Measurements from ENCODE around the gene ABHD12. TPM values are rescaled to one million over a fixed set of nuclear protein-coding genes. Genes with fewer than 3 reads are reported as not detected.
"Not testable (repeated sequence)": the region's sequence is repeated elsewhere in the genome, so short reads cannot be mapped to it uniquely, and the experiment has no call there.

ABHD12 gene
- total and polyA plus RNA-seq, 12 donors, result 17.6 to 95.8 (median 54.1) TPM

DNA sequence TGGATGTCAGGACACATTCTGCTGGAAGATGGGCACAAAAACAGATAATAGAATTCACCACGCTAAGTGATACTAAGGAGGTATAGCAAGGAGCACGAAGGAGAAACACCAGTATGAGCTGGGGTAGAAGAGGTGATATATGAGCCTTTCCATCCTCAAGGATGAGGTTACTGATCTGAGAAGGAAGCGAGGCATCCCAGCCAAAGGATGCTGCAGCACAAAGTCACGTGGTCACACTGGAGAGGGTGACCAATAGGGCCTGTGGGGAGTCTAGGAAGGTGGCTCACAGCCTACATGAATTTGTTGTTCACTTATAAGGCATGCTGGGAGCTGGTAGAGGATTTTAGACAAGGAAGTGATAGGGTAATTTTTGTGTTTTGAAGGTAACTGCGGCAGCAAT lies 18.3 kb upstream of the ABHD12 start:
- DNase-seq, result no peak
- intact Hi-C loops (cut with DNase I), result no loop called here
- 90 to 98% (median 90%) methylated on average over 5 of the region's 5 CpGs for WGBS, 4 donors

DNA sequence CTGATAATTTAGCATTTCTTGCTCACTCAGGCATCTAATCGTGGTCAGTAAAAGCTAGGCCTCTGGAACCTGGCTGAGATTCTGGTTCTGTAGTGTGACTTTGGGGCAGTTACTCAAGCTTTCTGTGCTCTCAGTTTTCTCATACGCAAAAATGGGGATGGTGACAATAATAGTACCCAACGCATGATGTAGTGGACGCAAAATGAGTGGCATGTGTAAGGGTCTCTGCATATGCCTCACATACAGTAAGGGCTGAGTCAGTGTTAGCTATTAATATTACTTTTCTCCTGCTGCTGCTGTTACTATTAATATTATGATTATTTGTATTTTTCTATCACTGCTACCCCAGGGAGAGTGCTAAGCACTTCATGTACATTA lies 17.5 kb upstream of the ABHD12 start:
- no peaks in the 10 kb centered on the region for H3K9me3 ChIP-seq (replicated peaks in 1 of 3)
- H3K27me3 ChIP-seq, result no peaks in the 10 kb centered on the region
- WGBS, 4 donors, result 2 to 7% (median 5%) methylated on average over 4 of the region's 4 CpGs
- H3K36me3 ChIP-seq (replicated peaks in 1 of 2), result no peaks in the 10 kb centered on the region
- no peak for DNase-seq
- H3K4me3 ChIP-seq, result peak overlapping the region in 3 of 4 donors; percentile 49 to 68 (median 67)
- peaks cover 6 to 8% of the 10 kb centered on the region in 2 donors for H3K4me1 ChIP-seq (replicated peaks in 1 of 2)
- peak overlapping the region in 2 of 5 donors; percentile 55 to 60 for H3K27ac ChIP-seq
- intact Hi-C loops (cut with DNase I), result no loop called here
- TF ChIP-seq POLR2A (IDR thresholded peaks at IDR 0.05), result no peak
- TF ChIP-seq, protein P1, sequence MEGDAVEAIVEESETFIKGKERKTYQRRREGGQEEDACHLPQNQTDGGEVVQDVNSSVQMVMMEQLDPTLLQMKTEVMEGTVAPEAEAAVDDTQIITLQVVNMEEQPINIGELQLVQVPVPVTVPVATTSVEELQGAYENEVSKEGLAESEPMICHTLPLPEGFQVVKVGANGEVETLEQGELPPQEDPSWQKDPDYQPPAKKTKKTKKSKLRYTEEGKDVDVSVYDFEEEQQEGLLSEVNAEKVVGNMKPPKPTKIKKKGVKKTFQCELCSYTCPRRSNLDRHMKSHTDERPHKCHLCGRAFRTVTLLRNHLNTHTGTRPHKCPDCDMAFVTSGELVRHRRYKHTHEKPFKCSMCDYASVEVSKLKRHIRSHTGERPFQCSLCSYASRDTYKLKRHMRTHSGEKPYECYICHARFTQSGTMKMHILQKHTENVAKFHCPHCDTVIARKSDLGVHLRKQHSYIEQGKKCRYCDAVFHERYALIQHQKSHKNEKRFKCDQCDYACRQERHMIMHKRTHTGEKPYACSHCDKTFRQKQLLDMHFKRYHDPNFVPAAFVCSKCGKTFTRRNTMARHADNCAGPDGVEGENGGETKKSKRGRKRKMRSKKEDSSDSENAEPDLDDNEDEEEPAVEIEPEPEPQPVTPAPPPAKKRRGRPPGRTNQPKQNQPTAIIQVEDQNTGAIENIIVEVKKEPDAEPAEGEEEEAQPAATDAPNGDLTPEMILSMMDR (IDR thresholded peaks at IDR 0.05), result no peak

More for the DNA sequence above, 18.3 kb upstream of the ABHD12 start:
- TF ChIP-seq, protein P1 (IDR thresholded peaks at IDR 0.05), result no peak
- TF ChIP-seq POLR2A (IDR thresholded peaks at IDR 0.05), result no peak
- H3K36me3 ChIP-seq (replicated peaks in 1 of 2), result no peaks in the 10 kb centered on the region
- no peaks in the 10 kb centered on the region for H3K9me3 ChIP-seq (replicated peaks in 1 of 3)
- peaks cover 6 to 8% of the 10 kb centered on the region in 2 donors for H3K4me1 ChIP-seq (replicated peaks in 1 of 2)
- H3K27ac ChIP-seq, result no peak overlapping the region
- no peaks in the 10 kb centered on the region for H3K27me3 ChIP-seq
- no peak overlapping the region for H3K4me3 ChIP-seq

DNA sequence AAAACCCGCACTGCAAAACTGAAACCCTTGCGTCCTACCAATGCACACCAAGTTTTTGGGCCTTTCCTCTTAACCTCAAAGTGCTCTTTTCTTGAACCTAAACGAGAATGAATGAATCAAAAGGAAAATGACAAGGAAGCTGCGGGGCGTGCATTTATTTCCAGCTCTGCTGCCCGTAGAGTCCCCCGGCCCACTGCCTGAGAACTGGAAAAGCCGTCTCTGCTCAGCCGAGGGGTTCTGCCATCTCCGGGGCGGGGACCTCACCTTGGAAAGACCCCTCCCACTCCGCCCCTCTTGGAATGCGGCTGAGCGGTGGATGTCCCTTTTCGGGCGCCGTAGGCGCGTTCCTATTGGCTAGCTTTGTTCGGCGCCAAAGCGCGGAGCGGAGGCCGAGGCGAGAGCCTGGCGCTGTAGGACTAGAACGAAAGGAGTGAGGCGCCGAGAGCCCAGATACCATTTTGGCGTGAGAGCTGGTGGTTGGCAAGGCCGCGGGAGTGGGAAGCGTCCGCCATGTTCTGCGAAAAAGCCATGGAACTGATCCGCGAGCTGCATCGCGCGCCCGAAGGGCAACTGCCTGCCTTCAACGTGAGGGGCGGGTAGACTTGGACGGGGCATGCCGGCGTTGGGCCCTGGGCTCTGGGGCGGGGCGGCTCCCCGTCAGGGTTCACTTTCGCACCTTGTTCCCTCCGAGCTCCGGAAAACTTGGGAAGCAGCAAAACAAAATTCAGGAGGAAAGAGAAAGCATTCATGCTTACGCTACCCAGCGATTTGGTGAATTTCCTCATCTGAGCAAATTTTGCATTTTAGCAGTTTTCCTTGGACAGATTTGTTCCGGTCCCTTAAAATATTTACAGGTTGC lies 16.9 kb upstream of the ABHD12 start, which contains the start of gene GINS1:
Gene GINS1 (plus strand): TSS at position 363 of the 859 bp plus-strand sequence. CDS start 148 bp downstream, at position 511.
- intact Hi-C loops (cut with DNase I), result no loop called here

DNA sequence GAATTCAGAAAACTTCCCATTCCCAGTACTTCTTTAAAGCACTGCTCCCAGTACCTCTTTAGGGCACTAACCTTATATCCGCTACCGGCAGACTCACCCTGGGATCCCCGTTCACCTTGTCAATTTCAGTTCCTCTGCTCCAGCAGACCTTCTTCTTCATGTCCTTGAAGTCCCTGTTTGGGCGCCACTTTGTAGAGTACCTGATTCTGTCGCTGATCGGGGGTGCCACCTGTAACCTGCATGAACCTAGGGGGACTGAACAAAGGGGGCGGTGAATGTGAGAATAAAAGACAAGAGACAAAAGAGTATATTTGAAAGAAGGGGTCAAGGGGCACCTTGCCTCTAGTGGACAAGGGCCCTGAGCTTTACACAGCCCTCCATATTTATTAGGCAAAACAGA lies 11.9 kb upstream of the ABHD12 start:
- no peak for DNase-seq
- no peaks in the 10 kb centered on the region for H3K27me3 ChIP-seq

More for the DNA sequence above, 16.9 kb upstream of the ABHD12 start, which contains the start of gene GINS1:
- Histone ChIP-seq H3K27ac (peak within 1 kb of the TSS in 3 of 5 donors; percentile 36 to 60 (median 55)), H3K27me3 (no peaks in the 10 kb centered on the region), H3K4me1 (replicated peaks in 1 of 2) (peaks cover 6 to 8% of the 10 kb centered on the region in 2 donors), H3K36me3 (replicated peaks in 1 of 2) (no peaks in the 10 kb centered on the region), H3K9me3 (replicated peaks in 1 of 3) (no peaks in the 10 kb centered on the region), H3K4me3 (peak within 1 kb of the TSS in 3 of 4 donors; percentile 49 to 68 (median 67))
- WGBS, 4 donors, result 1 to 2% (median 1%) methylated on average over 20 to 56 of the region's 56 CpGs
- TF ChIP-seq, protein P1 (IDR thresholded peaks at IDR 0.05), result no peak
- TF ChIP-seq POLR2A (IDR thresholded peaks at IDR 0.05), result peak in 1 of 2 donors; percentile 33
- DNase-seq, result peak; percentile 64 to 87 (median 79)

DNA sequence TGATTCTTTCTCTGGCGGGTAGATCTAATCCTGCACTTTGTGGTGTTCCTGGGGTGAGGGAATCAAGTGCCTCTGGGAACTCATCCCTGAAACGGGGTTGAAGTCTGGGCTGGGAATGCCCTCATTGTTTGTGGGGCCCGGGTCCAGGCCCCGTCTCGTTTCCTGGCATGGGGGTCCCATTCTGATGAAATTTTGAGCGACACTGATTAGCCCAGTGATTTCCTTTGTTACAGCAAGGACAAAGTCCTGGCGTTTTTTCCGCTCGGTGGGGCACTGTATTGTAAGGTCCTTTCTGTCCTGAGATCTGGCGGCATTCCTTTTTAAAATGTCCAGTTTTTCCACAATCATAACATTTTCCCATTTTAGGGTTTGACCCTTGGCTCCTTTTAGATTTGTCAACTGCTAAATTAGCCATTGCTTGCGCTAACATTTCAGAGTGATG lies 9.7 kb upstream of the ABHD12 start:
- H3K4me1 ChIP-seq (replicated peaks in 1 of 2); H3K27ac ChIP-seq; DNase-seq; H3K9me3 ChIP-seq (replicated peaks in 1 of 3); H3K4me3 ChIP-seq; H3K27me3 ChIP-seq; H3K36me3 ChIP-seq (replicated peaks in 1 of 2); intact Hi-C loops (cut with DNase I): not testable (repeated sequence)
- 64 to 77% (median 71%) methylated on average over 10 to 11 of the region's 11 CpGs for WGBS, 4 donors

More for the DNA sequence above, 11.9 kb upstream of the ABHD12 start:
- Histone ChIP-seq H3K4me3 (no peak overlapping the region), H3K27ac (no peak overlapping the region), H3K4me1 (replicated peaks in 1 of 2) (no peaks in the 10 kb centered on the region), H3K9me3 (replicated peaks in 1 of 3) (no peaks in the 10 kb centered on the region), H3K36me3 (replicated peaks in 1 of 2) (no peaks in the 10 kb centered on the region)
- TF ChIP-seq, protein P1 (IDR thresholded peaks at IDR 0.05), result no peak
- no peak for TF ChIP-seq POLR2A (IDR thresholded peaks at IDR 0.05)
- 93 to 98% (median 95%) methylated on average over 7 of the region's 7 CpGs for WGBS, 4 donors
- intact Hi-C loops (cut with DNase I), result no loop called here
